IPS DF 19.7 (cell line): ENCODE results near the gene MMP28.

Experiments
- DNase-seq: peaks from one replicate; pipeline ENCODE4 v3.0.0-alpha.2; 2013; ENCODE audit warnings: low read depth, low spot score

MMP28 gene

DNA sequence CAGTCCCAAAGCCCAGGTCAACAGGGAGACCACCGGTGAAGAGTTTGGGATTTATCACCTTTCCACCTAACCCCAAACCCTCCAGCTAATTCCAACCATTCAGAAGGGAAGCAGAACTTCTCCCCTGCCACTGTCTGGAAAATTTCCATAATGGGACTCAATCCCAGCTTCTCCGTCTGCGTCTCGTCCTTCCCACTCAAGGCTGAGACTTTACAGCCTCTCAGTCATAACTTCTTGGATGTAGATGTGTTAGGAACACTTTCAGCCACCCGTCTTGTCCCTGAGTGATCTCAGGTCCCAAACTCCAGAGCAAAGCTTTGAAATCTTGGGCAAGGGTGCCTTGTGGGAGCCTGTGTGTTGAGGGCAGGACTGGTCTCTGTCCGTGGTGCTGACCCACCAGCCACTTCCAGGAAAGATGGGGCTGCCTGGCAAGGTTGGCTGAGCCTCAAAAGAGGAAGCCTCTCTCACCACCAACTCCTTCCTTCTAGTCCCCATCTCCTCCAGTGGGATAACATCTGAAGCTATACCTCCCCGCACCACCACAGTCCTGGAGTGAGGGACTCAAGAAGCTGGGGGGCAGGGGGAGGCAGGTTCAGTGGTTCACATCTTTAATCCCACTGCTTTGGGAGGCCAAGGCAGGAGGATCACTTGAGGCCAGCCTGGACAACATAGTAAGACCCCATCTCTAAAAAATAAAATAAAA lies 51.7 kb downstream of the MMP28 start:
- no peak for DNase-seq

DNA sequence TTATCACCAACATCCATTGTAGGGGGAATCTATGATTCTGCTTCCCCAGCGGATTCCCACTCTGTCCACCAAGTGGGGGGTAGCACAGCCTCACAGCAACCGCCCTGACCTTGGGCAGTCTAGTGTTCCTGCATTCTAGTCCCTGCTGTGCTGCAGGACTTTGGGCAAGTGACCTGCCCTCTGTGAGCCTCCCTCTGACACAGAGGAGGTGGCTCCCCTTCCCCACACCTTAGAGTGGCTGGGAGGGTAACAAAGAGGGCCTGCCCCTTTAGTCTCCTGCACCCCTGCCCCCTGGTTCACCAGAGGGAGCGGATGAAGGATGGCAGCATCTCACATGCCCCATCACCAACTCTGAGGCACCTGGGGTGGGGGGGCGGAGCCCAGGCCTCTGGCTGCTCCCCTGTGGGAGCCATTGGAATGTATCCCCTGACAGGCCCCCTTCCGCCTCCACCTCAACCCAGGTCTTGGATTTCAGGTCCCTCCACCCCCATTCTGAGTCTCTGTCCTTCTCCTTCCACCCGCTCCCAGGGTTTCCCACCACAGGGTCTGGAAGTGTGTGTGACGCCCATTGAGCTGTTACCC lies 52.5 kb downstream of the MMP28 start:
- DNase-seq: no peak

DNA sequence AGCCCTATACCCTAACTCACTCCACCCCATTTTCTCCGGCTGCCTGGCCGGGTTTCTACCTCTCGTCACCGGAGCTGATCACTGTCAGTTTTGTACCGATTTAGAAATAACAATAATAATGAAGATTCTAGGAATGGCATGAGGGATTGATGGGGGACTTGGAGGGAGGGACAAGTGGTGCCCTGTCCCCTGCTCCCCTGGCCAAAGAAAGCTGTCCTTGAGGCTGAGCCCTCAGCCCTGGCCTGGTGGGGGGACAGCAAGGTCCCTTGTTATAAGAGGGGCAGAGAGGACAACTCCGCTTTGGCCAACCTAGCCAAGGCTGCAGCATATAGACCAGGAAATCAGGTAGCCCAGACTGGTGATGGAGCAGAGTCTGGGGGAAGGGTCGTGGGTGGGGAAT lies 52.9 kb downstream of the MMP28 start:
- DNase-seq: no peak

DNA sequence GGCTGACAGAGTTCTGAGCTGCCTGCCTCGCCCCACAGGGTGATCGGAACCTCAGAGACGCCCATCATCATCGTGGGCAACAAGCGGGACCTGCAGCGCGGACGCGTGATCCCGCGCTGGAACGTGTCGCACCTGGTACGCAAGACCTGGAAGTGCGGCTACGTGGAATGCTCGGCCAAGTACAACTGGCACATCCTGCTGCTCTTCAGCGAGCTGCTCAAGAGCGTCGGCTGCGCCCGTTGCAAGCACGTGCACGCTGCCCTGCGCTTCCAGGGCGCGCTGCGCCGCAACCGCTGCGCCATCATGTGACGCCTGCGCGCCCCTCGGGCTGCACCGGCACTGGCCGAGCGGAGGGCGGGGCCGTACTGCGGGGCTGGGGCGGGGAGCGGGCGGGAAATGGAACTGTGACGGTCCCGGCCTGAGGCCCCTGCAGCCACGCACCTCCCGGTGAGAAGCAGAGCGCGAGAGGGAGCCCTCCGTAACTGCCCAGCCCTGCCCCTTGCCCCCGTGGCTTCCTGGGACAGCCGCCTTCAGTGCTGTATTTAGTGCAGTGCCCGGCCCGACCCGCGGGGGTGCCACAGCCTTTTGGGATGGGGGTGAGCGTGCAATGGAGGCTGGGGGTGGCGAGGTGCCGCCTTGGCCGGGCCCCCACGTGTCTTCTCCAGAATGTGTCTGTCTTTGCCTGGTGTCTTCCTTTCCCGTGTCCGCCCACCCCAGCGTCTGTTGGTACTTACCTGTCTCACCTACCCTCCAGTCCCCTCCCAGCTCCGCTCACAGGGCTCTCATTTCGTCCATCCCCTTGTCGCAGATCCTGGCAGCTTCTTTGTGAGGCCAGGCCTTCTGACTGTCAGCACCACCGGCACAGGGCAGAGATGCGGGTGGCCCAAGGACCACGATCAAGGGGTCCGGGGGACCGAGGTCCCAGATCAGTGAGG lies 54.2 kb downstream of the MMP28 start:
- DNase-seq: no peak

DNA sequence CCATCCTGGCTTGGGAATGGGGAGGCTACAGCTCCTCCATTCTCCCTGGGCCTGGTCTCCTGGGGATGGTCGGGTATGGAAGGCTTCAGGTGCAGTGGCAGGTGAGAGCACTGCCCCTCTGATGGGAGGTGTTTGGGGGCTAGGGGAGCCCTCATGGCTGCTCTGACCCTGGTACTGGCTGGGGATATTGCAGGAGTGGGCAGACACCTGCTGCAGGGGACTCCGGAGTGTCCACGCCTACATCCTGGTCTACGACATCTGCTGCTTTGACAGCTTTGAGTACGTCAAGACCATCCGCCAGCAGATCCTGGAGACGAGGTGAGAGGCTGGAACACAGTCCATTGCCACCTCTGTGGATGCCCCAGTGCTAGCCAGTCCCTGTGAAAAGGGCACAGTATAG lies 55.2 kb downstream of the MMP28 start:
- no peak for DNase-seq

DNA sequence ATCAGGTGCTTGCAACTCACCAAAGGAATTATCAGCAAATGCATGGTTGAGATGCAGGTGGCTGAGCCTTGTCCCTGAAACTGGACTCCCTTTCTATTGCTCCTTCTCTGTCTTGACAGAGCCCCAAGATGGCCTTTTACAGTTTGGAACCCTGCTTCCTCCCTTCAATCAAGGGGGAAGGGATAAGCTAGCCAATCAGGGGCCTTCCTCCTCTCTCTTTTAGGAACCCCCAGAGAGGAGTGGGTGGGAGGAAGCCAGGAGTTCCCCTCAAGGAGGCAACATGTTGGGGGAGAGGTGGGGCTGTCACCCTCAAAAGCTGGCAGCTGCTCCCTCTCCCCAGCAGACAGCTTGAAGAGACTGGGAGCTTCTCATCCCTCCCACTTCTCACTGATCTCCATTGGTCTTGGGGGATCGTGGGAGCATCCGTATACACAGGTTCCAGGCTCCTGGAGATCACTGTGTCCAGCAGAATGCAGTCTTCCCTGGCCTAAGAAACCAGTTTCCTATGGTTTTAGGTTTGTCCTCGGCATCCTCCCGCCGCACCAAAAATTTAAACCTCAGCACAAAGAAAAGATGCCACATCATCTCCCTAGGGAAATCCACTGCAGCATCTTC lies 56.8 kb downstream of the MMP28 start:
- no peak for DNase-seq

DNA sequence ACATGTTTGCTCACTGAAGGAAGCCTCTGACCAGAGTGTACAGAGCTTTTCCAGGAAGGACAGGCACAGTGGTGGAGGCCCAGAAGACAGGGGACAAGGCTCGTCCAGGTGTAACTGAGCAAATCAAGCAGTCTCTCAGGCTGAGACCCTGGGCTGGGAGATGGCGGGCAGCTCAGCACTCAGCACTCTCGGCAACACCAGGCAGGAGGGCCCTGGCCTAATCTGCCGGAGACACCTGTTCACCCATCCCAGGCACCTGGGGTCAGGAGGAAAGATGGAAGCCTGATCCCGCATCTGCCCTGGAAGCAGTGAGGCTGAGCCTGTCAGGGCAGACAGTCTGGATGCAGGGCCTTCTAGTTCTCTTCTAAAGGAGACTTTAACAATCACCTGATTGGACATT lies 59.2 kb downstream of the MMP28 start:
- DNase-seq: no peak

DNA sequence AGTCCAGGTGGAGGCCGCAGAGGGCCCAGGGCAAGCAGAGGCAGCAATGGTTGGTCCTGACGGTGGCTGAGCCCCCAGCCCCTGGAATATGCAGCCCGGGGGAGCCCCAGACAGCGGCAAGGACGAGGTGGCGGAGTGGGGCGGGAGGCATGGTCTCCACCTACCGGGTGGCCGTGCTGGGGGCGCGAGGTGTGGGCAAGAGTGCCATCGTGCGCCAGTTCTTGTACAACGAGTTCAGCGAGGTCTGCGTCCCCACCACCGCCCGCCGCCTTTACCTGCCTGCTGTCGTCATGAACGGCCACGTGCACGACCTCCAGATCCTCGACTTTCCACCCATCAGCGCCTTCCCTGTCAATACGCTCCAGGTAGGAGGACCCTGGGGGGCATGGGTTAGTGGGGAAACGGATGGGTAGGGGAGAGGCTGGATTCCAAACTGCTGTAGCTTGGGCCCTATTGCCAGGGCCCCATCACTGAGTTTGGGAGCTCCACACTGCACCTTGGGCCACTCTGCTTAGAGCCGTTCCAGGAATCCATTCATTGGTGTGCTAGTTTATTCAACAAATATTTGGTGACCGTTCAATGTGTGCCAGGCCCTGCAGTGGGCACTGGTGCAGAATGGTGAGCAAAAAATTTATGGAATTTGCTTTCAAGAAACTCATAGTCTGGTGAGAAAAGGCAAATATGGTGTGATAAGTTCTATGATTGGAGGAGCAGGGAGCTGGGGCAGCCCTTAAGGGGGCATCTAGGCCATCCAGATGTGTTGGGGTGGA lies 60.2 kb downstream of the MMP28 start:
- DNase-seq: no peak

DNA sequence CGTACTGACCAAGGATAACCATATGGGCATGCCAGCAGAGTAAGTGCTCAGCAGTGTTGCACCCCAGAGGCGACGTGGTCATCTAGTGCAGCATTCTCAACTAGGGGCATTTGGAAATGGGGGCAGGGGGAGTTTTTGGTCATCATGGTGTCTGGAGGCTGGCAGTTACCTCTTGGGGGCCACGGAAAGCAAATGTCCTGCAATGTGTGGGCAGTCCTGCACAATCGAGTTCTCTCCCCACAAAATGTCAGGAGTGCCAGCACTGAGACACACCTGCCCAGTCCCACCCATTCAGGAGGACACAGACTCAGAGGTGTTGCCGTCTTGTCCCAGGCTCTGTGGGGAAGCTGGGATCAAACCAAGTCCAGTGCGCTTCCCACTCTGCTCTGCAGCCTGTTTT lies 61.0 kb downstream of the MMP28 start:
- no peak for DNase-seq

DNA sequence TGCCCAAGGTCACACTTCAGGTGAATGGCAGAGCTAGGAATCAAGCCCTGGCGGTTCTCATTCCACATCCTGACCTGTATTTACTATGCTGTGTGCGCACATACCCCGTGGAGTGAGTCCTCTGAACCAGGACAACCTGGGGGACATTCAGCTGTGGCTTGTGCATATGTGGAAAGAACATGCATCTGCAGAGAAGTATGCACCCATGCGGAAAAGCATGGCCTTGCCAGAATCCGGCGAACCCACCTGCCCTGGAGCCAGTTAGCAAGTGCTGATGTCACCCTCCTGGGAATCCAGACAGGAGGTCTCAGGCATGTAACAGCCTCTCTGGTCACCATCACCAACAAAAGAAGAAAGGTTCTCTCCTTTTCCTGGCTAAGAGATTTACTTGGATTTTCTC lies 62.1 kb downstream of the MMP28 start:
- no peak for DNase-seq

DNA sequence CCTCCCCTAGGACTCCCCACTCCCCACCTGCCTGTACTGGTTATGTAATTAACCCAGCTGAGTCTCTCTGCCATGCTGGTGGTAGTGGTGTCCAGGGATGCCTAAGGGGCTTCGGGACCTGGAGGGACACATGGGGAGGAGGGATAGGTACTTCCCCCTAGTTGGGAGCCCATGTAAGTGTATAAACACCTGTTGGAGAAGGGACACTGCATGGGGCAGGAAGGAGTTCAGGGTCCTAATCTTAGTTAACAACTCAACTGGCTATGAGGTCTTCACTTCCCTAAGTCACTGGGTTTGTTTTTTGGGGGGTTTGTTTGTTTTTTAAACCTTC lies 62.7 kb downstream of the MMP28 start:
- DNase-seq: no peak

DNA sequence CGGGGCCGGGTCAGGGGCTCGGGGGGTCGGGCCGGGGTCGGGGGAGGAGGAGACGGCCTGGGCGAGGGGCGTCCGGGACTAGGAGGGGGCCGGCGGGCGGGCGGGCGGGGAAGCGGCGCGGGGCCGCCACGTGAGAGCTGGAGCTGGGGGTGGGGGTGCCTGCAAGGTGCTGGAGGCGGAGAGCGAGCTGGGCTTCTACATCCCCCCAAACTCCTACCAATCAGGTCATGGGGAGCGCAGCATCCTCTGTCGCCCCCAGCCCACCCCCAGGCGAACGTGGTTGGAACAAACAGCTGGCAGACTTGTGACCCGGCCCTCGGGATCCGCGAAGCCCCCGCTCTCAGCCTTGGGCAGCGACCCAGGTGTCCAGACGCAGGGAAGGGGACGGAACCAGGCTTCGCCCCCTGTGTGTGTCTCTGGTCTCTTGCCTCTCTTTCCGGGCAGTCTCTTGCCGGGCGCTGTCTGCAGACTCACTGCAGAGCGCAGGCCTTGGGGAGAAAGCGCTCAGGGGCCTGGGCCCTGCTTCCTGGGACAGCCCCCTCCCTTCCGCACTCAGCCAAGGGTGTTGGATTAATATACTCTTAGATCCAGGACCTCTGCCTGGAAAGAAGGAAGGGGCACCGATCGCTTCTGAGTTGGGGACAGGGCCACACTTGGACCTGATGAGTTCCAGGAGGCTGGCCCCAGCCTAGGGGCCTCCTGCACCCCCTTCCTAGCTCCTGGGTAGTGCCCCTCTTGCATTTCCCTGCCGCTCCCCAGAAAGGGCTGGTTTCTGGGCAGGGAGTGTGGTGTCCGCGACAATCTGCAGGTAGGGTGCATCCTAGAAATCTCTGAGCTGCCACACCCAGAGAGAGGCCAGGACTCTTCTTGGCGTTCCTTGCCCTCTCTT lies 63.3 kb downstream of the MMP28 start:
- no peak for DNase-seq

DNA sequence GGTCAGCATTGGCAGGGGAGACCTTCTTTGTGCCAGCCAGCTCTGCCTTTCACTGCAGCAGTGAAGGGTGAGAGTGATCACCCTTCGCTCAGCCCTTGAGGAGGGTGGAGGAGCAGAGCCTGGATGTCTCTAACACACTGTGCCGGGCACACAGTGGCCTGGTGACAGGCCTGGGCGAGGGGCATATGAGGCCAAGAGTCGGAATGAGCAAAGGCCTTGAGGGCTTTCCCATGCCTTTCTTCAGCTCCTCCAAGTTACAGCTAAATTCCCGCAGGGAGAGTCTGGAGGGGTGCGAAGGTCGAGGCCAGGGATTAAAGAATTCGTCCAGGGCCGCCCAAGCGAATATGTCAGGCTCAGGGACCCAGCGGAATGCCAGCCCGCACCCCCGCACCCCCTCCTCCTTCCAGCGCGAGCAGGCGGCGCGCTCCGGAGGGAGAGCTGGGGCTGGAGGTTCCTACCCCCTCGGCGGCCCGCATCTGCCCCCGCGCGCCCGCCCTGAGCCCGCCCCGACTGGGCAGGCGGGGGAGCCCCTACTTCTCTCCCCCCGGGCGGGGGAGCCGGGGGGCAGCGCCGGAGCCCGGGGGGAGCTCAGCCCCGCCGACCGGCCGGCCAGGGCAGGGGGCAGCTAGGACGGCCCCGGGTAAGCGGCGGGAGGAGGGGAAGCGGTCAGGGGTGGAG lies 64.1 kb downstream of the MMP28 start, which contains the start of gene RASL10B:
Gene RASL10B (plus strand): TSS at position 401 of the 678 bp plus-strand sequence. CDS start 3,546 bp downstream, outside the sequence.
- DNase-seq: no peak

DNA sequence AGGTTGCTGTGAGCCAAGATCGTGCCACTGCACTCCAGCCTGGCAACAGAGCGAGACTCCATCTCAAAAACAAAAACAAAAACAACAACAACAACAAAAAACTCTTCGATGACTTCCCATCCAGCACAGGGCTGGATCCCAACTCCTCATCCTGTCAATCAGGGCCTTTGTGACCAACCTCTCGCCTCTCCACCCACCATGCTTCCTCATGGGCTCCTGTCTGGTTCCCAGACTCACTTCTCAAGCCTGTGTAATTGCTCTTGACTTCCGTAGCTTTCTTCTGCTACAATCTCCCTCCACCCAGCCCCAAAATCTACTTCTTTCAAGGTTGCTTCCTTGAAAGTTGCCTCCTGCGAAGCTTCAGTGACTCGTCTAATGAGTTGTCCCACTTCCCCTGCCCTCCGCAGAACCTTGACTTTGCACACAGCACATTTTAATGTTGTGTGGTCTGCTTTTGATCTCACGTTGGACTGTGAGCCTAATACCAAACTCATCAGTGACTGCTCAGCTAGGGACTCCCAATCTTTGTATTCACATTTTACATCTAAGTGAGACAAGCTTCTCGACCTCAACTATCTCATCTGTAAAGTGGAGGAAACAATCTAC lies 64.9 kb downstream of the MMP28 start:
- DNase-seq: no peak

DNA sequence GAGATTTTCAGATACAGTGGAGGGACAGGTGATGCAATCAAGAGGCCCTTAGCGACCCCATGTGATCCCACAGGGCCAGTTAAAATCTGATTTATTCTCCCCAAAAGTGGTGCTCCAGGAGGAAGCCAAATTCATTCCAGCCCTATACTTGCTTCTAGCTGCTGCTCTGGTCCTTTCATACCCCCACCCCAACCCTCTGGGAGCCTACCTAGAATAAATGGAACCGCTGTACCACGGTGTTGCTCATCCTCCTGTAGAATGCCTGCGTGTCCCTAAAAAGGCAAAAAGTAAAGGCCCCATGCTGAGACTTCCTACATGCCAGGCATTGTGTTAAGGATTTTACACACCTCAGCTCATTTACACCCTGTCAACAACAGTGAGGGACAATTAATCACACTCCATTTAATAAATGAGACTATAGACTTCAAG lies 66.0 kb downstream of the MMP28 start:
- DNase-seq: no peak

DNA sequence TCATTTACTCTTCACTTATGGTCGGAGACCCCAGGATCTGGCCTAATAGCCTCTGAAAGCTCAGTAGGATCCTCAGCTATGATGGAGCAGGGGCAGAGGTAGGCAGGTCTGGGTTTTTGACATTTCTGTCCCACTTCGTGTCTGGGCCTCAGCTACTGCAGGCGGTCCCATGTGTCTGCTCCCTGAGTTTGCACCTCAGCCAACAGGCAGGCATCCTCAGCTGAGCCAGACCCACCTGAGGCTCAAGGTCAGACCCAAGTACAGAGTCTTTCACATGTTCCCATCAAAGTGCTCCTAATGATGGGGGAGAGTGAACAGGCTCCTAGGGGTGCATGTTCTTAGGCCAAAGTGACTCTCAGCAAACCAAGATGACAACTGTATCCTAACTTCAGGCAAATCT lies 66.9 kb downstream of the MMP28 start:
- DNase-seq: no peak

DNA sequence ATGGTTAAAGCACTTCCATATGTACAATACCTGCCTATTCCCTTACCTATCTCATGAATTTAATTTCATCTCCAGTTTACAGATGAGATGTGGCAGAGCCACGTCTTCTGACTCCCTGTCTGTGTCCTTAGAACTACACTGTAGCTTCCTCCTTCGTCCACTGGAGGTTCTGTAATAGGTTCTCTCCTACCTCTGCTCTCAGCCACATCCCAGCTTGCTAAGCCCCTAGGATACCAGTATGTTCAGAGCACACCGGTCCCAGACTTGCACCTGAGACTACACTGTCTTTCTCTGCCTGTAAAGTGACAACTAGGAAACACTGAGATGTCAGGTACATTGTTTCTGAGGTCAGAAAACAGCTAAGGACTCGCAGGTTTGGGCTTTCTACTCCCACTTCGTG lies 67.8 kb downstream of the MMP28 start:
- no peak for DNase-seq

DNA sequence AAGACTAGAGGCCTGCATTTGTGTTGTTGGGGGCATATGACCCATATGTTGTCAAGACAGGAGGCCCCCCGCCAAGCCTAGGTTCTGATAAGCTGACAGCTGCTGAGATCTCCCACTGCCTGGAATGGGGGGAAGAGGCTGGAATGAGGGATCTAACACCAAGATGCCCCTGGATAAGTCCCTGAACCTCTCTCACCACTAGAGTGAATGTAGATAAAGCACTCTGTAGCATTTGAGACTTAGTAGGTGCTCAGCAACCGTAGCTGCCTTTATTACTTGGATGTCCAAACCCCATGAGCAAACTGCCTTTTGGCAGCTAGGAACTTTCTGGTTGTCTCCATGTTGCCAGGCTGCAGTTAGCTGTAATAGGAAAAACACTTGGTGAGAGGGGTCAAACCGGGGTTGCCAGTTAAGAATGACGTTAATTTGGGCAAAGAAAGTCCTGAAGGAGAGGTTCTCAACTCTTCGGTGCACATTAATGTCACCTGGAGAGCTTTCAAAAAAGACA lies 68.4 kb downstream of the MMP28 start:
- no peak for DNase-seq
